Adrenal gland (tissue), 12 donors: Measurements from ENCODE around the gene TOGARAM1. TPM values are rescaled to one million over a fixed set of nuclear protein-coding genes. Genes with fewer than 3 reads are reported as not detected.

Experiments
- DNase-seq, 7 donors: peaks; one replicate each; pipeline ENCODE4 v3.0.0-alpha.2; 2019 to 2020
- H3K27ac ChIP-seq, 5 donors: fragments of 200-600 bp; sonication (generic) in 4 of 5; 1 replicate in 3 of 5; 2 replicates in 2 of 5; pipeline versions ENCODE4 v1.5.1 to v1.8.0; 2016 to 2020; ENCODE audit warnings: mild to moderate bottlenecking in 1 of 5
- H3K27me3 ChIP-seq: fragments of 200-600 bp; 2 replicates; pipeline ENCODE4 v1.8.0; 2021
- H3K36me3 ChIP-seq, 2 donors: fragments of 200-600 bp; replicated peaks in 1 of 2; 1 replicate in 1 of 2; 2 replicates in 1 of 2; pipeline versions ENCODE4 v1.5.1 to v1.8.0; 2018 to 2022
- H3K4me1 ChIP-seq, 2 donors: fragments of 200-600 bp; replicated peaks in 1 of 2; 1 replicate in 1 of 2; 2 replicates in 1 of 2; pipeline versions ENCODE4 v1.5.1 to v1.8.0; 2018 to 2021
- H3K4me3 ChIP-seq, 4 donors: fragments of 200-600 bp; sonication (generic) in 3 of 4; one replicate each; pipeline ENCODE4 v1.5.1; 2016 to 2018
- H3K9me3 ChIP-seq, 3 donors: fragments of 200-600 bp; sonication (generic) in 1 of 3; replicated peaks in 1 of 3; 1 replicate in 2 of 3; 2 replicates in 1 of 3; pipeline versions ENCODE4 v1.5.1 to v1.8.0; 2016 to 2021
- POLR2A ChIP-seq, 2 donors: fragments of 450-650 bp; IDR thresholded peaks; one replicate each; pipeline ENCODE4 v1.6.1; 2017; ENCODE audit warnings: antibody characterized with exemption in 2 of 2, mild to moderate bottlenecking in 2 of 2, moderate library complexity in 1 of 2
- WGBS, 4 donors: extraction: QIAGEN DNeasy Blood & Tissue Kit in 2 of 4; methylation state at CpG; one replicate each; pipeline versions ENCODE4 v1.1.5 to v1.1.7; 2013 to 2017; 5-methylcytosine and 5-hydroxymethylcytosine counted together
- intact Hi-C, 2 donors: fragments of 100-400 bp; cut with DNase I; formaldehyde crosslinking; loops; one replicate each; pipeline versions ENCODE4 v1.14.1 to v1.15.0; 2022 to 2023
- polyA plus RNA-seq, 3 donors: library from polyadenylated mRNA; stranded (reverse); fragments of 200-250 nt in 2 of 3; fragments of 350-450 nt in 1 of 3; fragmentation: Illumina TruSeq in 1 of 3; extraction: RNeasy Lipid Tissue Mini Kit (QIAGEN cat#74804) in 1 of 3; gene quantifications; one replicate each; pipeline ENCODE4 v1.2.3, GENCODE V29; 2013 to 2014
- total RNA-seq, 9 donors: library from RNA; depleted of rRNA in 4 of 9; stranded (reverse); fragments of >200 nt in 4 of 9; fragments of 120-200 nt in 1 of 9; fragmentation: NEBNext Ultra II Directional in 1 of 9; extraction: Animal tissue kit (Norgen Biotek cat#: 25700) in 1 of 9; gene quantifications; one replicate each; pipeline versions ENCODE4 v1.1.0 to v1.2.4, GENCODE V29; 2013 to 2023
- TF ChIP-seq, protein P1 (sequence below), 6 experiments: fragments of 450-650 bp in 4 of 6; fragments of 200-600 bp in 2 of 6; sonication (generic) in 1 of 6; IDR thresholded peaks; 1 replicate in 5 of 6; 2 replicates in 1 of 6; pipeline versions ENCODE4 v1.5.1 to v1.8.0; 2016 to 2021; ENCODE audit warnings: antibody characterized with exemption in 6 of 6, mild to moderate bottlenecking in 2 of 6, moderate library complexity in 1 of 6
- donor health status: healthy with polysubstance abuse.
- donor health status: Bipolar disorder and iron deficiency.
- donor health status: DM: yes; HTN: yes; CAD: no.
- donor health status: DM: no; HTN: no; CAD: no.
- donor health status: DM: no; HTN: no; CAD: no.
- donor health status: DM: yes; HTN: yes; CAD: no.

The TOGARAM1 gene
- total and polyA plus RNA-seq, 12 donors: 4.2 to 42.0 (median 19.1) TPM

DNA sequence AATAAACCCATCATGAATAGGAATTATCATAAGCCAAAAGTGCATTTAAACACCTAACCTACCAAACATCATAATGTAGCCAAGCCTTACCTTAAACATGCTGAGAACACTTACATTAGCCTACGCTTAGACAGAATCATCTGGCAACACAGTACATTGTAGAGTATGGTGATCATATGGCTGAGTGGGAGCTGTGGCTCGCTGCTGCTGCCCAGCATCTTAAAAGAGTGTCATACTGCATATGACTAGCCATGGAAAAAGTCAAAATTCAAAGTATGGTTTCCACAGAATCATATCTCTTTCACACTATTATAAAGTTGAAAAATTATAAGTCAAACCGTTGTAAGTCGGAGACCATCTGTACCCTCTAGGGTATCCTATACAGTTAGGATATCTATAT is 89.9 kb downstream of the TOGARAM1 start:
- H3K36me3 ChIP-seq: peaks cover 0 to 21% of the 10 kb centered on the region in 2 donors

DNA sequence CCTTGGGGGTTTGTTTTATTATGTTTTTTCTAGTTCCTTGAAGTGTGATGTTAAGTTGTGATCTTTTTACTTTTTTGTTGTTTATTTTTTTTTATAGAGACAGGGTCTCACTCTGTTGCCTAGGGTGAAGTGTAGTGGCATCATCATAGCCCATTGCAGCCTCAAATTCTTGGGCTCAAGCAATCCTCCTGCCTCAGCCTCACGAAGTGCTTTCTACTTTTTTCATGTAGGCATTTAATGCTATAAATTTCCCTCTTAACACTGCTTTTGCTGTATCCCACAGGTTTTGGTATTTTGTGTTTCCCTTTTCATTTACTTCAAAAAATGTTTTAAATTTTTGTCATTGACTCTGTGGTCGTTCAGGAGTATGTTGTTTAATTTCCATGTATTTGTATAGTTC is 95.4 kb downstream of the TOGARAM1 start:
- intact Hi-C loops: no loop called here
- peaks cover 0 to 18% of the 10 kb centered on the region in 2 donors for H3K36me3 ChIP-seq
- 93 to 96% (median 96%) methylated on average over 2 of the region's 2 CpGs for WGBS, 4 donors

More for the DNA sequence above, 89.9 kb downstream of the TOGARAM1 start:
- peaks cover 0 to 5% (median 0%) of the 10 kb centered on the region in 3 donors for H3K9me3 ChIP-seq
- H3K27ac ChIP-seq: no peak overlapping the region
- H3K27me3 ChIP-seq: no peaks in the 10 kb centered on the region
- 92 to 97% (median 96%) methylated on average over 4 of the region's 4 CpGs for WGBS, 4 donors
- no peak for DNase-seq
- H3K4me3 ChIP-seq: no peak overlapping the region
- intact Hi-C loops: no loop called here
- TF ChIP-seq POLR2A (IDR thresholded peaks at IDR 0.05): no peak
- TF ChIP-seq, protein P1, sequence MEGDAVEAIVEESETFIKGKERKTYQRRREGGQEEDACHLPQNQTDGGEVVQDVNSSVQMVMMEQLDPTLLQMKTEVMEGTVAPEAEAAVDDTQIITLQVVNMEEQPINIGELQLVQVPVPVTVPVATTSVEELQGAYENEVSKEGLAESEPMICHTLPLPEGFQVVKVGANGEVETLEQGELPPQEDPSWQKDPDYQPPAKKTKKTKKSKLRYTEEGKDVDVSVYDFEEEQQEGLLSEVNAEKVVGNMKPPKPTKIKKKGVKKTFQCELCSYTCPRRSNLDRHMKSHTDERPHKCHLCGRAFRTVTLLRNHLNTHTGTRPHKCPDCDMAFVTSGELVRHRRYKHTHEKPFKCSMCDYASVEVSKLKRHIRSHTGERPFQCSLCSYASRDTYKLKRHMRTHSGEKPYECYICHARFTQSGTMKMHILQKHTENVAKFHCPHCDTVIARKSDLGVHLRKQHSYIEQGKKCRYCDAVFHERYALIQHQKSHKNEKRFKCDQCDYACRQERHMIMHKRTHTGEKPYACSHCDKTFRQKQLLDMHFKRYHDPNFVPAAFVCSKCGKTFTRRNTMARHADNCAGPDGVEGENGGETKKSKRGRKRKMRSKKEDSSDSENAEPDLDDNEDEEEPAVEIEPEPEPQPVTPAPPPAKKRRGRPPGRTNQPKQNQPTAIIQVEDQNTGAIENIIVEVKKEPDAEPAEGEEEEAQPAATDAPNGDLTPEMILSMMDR (IDR thresholded peaks at IDR 0.05): no peak
- no peaks in the 10 kb centered on the region for H3K4me1 ChIP-seq

DNA sequence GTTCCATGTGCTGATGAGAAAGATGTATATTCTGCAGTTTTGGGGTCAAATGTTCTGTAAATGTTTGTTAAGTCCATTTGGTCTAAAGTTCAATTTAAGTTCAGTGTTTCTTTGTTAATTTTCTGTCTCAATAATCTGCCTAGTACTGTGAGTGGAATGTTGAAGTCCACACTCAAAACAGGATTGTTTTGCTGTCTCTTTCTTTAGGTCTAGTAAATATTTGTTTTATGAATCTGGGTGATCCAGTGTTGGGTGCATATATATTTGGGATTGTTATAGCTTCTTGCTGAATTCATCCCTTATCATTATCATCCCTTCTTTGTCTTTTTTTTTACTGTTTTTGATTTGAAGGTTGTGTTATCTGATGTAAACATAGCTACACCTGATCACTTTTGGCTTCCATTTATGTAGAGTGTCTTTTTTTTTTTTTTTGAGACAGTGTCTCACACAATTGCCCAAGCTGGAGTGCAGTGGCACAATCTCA is 95.9 kb downstream of the TOGARAM1 start:
- no peak for DNase-seq
- H3K9me3 ChIP-seq: peaks cover 0 to 5% (median 0%) of the 10 kb centered on the region in 3 donors
- no peak overlapping the region for H3K27ac ChIP-seq
- TF ChIP-seq POLR2A (IDR thresholded peaks at IDR 0.05): no peak
- TF ChIP-seq, protein P1 (IDR thresholded peaks at IDR 0.05): no peak
- intact Hi-C loops: no loop called here
- no peak overlapping the region for H3K4me3 ChIP-seq
- H3K4me1 ChIP-seq: no peaks in the 10 kb centered on the region
- H3K36me3 ChIP-seq: peaks cover 0 to 12% of the 10 kb centered on the region in 2 donors
- no peaks in the 10 kb centered on the region for H3K27me3 ChIP-seq

More for the DNA sequence above, 95.4 kb downstream of the TOGARAM1 start:
- H3K27ac ChIP-seq: no peak overlapping the region
- H3K4me1 ChIP-seq: no peaks in the 10 kb centered on the region
- H3K9me3 ChIP-seq: peaks cover 0 to 5% (median 0%) of the 10 kb centered on the region in 3 donors
- no peak overlapping the region for H3K4me3 ChIP-seq
- TF ChIP-seq, protein P1 (IDR thresholded peaks at IDR 0.05): no peak
- TF ChIP-seq POLR2A (IDR thresholded peaks at IDR 0.05): no peak
- H3K27me3 ChIP-seq: no peaks in the 10 kb centered on the region
- no peak for DNase-seq

DNA sequence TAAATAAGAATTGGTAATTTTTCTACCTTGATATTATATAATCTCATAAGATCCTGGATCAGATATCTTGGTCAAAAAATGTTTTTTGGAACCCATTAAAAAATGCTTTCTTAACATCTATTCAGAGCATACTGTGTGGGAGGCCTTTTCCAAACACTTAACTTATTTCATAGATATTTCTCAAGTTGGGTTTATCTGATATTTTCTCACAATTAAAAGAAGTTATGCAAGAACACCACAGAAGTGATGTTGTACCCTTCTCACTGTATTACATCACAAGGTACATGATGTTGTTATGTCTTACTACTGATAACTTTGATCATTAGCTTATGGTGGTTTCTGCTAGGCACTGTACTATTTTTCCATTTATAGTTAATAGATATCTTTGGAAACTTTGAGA is 98.6 kb downstream of the TOGARAM1 start:
- Histone ChIP-seq H3K36me3 (no peaks in the 10 kb centered on the region), H3K4me3 (no peak overlapping the region), H3K27me3 (no peaks in the 10 kb centered on the region), H3K4me1 (peaks cover 3 to 4% of the 10 kb centered on the region in 2 donors), H3K27ac (no peak overlapping the region), H3K9me3 (peaks cover 0 to 5% (median 0%) of the 10 kb centered on the region in 3 donors)
- intact Hi-C loops: no loop called here
- TF ChIP-seq, protein P1 (IDR thresholded peaks at IDR 0.05): no peak
- no peak for TF ChIP-seq POLR2A (IDR thresholded peaks at IDR 0.05)
- DNase-seq: no peak
